Cortex of kidney (tissue), 1 donor: ENCODE data around the gene GAS6.

Experiments used
- DNase-seq: peaks from one replicate; lab custom pipeline; 2025; lab: John Stamatoyannopoulos, UW

The GAS6 gene

GRCh38 chr13:113887700-113888201 is 23.9 kb upstream of the GAS6 start:
- DNase-seq, result no peak

DNA sequence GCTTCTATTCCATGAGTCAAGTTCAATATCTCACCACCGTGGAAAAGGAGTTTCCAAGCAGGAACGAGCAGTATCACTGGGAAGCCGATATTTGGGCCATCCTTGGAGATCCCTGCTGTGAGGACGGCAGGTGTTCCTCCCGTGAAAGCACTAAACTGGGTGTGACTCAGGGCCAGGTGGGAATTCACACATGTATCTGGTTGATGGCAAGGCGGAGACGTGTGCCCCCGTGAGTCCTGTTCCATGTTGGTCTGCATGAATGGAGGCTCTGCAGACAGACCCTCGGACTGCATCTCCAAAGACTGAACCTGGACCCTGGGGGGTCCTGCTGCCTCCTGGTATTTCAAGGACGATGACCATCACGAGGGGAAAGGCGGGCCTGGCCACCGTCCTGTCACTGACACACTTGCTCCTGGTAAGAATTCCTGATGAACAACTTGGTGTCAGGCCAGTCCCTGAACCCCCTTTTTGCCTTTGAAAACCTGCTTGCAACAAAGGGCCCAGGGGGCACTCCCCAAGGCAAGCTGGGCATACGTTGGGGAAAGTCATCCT is 22.8 kb upstream of the GAS6 start:
- DNase-seq, result no peak

GRCh38 chr13:113884821-113885220 is 20.9 kb upstream of the GAS6 start:
- DNase-seq, result no peak

GRCh38 chr13:113883921-113884804 is 20.3 kb upstream of the GAS6 start:
- no peak for DNase-seq

- DNase-seq, result no peak
Observed at GRCh38 chr13:113883314-113883811, 19.5 kb upstream of the GAS6 start.

GRCh38 chr13:113882716-113883115 is 18.8 kb upstream of the GAS6 start:
- no peak for DNase-seq

DNA sequence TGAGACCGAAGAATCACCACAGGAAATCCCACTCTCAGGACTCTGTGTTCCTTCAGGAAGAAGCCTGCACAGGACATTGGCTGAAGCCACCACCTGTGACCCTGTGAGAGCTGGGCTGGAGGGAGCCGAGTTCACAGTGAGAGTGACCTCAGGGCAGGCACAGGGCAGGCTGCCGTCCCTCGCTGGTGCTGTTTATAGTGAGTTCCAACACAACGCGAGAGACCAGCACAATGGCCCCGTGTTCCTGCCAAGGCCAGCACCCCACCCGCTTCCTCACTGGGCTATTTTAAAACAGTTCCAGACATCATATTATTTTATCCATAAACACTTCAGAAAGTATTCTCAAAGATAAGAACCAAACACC is 18.4 kb upstream of the GAS6 start:
- DNase-seq, result no peak

DNA sequence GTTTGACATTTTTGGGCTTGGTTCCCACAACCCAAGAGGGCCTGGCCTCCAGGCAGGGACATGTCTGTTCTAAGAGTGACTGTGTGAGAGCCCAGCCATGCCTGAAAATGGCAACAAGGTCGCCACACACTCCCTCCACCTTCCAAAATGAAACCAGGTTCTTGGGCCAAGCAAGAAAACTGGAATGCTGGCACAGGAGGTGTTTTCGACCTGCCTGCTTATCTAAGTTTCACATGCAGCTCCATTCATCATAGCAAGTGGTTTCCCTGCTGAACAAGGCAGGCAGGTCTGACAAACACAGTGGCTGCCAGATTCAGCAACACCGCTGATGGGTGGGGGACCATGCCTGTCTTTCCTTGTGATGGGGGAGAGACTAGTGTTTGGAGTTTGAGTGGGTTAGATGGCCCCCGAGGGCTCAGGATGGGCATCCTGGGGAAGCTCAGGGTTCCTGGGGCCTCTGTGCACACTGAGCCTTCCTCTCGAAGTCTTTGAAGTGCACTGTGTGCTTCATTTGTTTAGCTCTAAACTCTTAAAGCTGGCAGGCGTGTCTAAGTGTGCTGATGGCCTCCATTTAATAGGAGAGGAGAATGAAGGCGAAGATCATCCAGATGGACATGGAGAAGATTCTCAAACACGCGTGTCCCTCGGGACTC is 17.9 kb upstream of the GAS6 start:
- no peak for DNase-seq

GRCh38 chr13:113880651-113881611 is 17.1 kb upstream of the GAS6 start:
- DNase-seq, result no peak

DNA sequence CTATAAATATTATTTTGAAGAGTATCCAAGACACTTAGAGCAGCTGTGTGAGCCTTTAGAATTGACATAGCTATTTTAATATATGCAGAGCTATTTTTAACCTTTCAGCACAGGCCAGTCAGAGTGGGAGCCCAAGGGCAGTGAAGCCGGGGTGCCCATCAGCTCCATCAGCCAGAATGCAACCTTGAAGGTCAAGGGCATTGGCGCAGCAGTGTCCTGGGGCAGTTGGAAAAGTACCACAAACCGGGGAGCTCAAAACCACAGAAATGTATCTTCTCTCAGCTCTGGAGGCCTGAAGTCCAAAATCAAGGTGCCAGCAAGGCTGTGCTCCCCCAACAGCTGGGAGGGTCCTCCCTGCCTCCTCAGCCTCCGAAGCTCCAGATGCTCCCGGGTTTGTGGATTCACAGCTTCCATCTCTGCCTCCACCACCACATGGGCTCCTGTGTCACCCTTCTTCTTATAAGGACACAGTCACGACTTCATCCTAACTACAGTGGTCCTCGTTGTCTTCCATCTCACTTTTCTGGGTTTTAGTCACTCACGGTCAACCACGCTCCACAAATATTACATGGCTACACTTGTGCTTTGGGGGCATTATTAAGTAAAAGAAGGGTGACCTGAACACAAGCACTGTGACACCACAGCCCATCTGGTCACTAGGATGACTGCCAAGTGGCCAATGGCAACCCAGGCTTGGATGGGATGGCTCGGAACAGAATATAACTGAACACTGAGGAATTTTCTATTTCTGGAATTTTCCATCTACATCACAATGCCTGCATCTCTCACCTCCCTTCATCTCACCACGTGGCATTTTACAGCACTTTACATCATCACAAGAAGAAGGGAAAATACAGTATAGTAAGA is 15.9 kb upstream of the GAS6 start:
- no peak for DNase-seq

DNA sequence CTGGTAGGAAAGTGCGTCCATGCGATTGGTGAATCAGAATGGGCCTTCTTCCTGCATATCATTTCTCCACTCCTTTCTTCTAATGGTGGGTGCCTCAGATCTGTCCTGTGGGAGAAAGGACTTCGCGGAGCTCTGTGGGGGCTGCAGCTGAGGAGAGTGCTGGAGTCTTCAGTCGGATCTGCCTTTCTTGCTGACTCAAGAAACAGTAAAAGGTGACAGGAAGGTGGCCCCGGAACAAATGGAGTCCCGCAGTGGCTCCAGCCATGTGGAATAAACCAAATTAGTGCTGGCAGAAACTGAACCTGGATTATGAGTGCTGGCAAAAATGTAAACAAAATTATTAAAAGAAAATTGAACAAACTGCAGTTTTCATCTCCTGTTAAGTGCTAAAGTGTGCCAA is 15.1 kb upstream of the GAS6 start:
- DNase-seq, result no peak

DNA sequence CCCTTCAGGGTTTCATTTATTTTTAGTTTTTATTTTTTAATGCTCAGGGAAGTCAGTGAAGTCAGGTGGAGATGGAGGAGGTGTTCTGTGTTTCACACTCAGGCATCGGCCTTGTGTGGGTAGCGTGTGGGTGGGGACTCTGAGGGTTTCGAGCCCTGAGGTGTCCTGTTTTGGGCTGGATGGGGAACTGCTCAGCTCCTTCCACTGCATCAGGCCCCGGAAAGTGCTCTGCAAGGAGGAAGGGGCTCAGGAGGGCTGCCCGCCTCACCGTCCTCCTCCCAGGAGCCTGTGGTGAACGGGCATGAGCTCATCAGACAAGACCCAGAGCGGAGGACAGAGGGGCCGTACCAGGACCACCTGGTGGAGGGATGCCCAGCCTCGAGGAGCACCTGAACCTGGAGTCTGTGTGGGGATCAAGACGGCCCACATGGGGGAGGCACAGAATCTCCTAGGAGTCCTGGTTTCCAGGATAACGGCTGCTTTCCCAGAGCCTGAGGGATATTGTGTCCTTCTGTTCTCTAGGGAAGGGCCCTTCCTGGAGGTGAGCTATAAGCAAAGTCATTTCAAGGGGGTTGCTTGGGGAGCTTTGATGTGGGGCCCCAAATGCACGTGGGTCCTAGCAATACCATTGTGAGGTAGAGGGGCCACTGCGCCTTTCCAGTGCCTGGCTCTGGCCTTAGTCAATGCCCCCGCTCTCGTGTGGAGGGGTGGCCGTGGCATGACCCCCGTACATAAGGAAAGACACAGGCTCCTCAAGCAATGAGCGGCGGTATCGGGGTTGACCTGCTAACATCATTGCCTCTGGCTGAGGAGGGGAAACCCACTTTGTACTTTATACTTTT is 13.5 kb upstream of the GAS6 start:
- DNase-seq, result no peak

DNA sequence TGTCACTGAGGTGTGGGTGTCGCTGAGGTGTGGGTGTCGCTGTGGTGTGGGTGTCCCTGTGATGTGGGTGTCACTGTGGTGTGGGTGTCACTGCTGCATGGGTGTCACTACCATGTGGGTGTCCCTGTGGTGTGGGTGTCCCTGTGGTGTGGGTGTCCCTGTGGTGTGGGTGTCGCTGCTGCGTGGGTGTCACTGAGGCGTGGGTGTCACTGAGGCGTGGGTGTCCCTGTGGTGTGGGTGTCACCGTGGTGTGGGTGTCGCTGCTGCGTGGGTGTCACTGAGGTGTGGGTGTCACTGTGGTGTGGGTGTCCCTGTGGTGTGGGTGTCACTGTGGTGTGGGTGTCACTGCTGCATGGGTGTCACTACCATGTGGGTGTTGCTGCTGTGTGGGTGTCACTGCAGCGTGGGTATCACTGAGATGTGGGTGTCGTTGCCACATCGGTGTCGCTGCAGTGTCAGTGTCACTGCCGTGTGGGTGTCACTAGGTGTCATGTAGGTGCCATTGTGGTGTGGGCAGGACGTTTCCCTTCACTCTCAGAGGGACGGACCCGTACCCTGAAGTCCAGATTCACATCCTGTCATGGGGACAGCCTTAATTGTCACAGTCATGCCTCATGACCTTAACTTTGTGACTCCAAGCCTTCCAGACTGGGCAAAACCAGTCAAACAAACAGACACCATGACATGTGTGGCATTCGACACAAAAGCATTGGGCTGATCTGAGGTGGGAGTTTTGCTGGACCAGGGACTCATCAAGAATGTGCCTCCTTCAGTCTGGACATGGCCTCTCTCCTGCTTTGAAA is 12.7 kb upstream of the GAS6 start:
- no peak for DNase-seq

DNA sequence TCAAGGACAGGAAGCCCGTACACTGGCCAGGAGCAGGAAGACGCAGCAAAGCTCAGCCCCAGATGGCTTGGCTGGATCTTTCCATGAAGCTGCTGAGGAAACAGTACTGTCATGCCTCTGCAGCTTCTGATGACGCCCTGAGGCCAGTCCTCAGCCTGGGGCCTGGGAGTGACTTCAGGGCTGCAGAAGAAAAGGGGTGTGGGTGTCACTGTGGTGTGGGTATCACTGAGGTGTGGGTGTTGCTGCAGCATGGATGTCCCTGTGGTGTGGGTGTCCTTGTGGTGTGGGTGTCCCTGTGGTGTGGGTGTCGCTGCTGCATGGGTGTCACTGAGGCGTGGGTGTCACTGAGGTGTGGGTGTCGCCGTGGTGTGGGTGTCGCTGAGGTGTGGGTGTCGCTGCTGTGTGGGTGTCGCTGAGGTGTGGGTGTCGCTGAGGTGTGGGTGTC is 12.0 kb upstream of the GAS6 start:
- no peak for DNase-seq

- no peak for DNase-seq
Observed at GRCh38 chr13:113875429-113875815, 11.5 kb upstream of the GAS6 start.

GRCh38 chr13:113874579-113875428 is 10.9 kb upstream of the GAS6 start:
- no peak for DNase-seq

GRCh38 chr13:113874177-113874576 is 10.3 kb upstream of the GAS6 start:
- DNase-seq, result no peak

DNA sequence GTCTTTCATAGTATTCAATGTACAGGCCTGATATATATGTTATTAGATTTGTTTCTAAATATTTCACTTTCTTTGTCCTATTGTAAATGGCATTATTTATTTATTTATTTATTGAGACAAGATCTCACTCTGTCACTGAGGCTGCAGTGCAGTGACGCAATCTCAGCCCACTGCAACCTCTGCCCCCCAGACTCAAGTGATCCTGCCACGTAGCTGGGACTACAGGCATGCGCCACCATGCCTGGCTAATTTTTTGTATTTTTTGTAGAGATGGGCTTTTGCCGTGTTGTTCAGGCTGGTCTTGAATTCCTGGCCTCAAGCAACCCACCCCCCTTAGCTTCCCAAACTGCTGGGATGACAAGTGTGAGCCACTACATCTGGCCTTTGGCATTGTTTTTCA is 5.4 kb upstream of the GAS6 start:
- no peak for DNase-seq
